Kidney (tissue), 14 donors: ENCODE results near the gene GBX1. TPM values are rescaled to one million over a fixed set of nuclear protein-coding genes. Genes with fewer than 3 reads are reported as not detected.

Experiments
- DNase-seq, 5 donors: peaks; one replicate each; pipeline ENCODE4 v3.0.0-alpha.2; 2013 to 2020
- FAIRE-seq: peaks from 2 replicates; lab custom pipeline; 2012; peaks lifted over from hg19 to GRCh38; lab: Jason Lieb, UNC
- H3K27ac ChIP-seq, 2 donors: one replicate each; pipeline ENCODE4 v1.7.0; 2013; ENCODE audit warnings: low read depth in 2 of 2, low read length in 2 of 2, inconsistent platforms in 1 of 2
- H3K27me3 ChIP-seq: one replicate; pipeline ENCODE4 v1.7.1; 2013; ENCODE audit warnings: low read length, inconsistent platforms; ENCODE audit not compliant: control insufficient read depth, insufficient read depth
- H3K36me3 ChIP-seq, 3 donors: one replicate each; pipeline versions ENCODE4 v1.7.0 to v1.7.1; 2013; ENCODE audit warnings: low read length in 3 of 3, control low read depth in 1 of 3, inconsistent platforms in 1 of 3; ENCODE audit not compliant: insufficient read depth in 3 of 3, control insufficient read depth in 2 of 3
- H3K4me1 ChIP-seq, 3 donors: one replicate each; pipeline versions ENCODE4 v1.7.0 to v1.7.1; 2013; ENCODE audit warnings: low read length in 3 of 3, inconsistent platforms in 1 of 3, low read depth in 1 of 3; ENCODE audit not compliant: control insufficient read depth in 2 of 3, insufficient read depth in 2 of 3
- H3K4me3 ChIP-seq, 3 donors: one replicate each; pipeline versions ENCODE4 v1.7.0 to v1.8.1; 2013; ENCODE audit warnings: low read length in 3 of 3, control low read depth in 1 of 3, inconsistent platforms in 1 of 3
- H3K9ac ChIP-seq, 3 donors: one replicate each; pipeline versions ENCODE4 v1.7.0 to v1.7.1; 2013; ENCODE audit warnings: low read length in 3 of 3, control low read depth in 1 of 3, inconsistent platforms in 1 of 3
- H3K9me3 ChIP-seq, 3 donors: one replicate each; pipeline versions ENCODE4 v1.7.0 to v1.7.1; 2013; ENCODE audit warnings: low read length in 3 of 3, control low read depth in 1 of 3, inconsistent platforms in 1 of 3; ENCODE audit not compliant: control insufficient read depth in 2 of 3, insufficient read depth in 1 of 3
- intact Hi-C: fragments of 100-400 bp; cut with DNase I; formaldehyde crosslinking; loops from one replicate; pipeline ENCODE4 v1.11.1; 2022
- polyA plus RNA-seq: library from polyadenylated mRNA; stranded (reverse); fragments of 350-450 nt; fragmentation: Illumina TruSeq; extraction: RNeasy Lipid Tissue Mini Kit (QIAGEN cat#74804); gene quantifications from one replicate; pipeline ENCODE4 v1.2.3, GENCODE V29; 2014; ENCODE audit warnings: low read depth, low replicate concordance; ENCODE audit not compliant: insufficient read depth
- total RNA-seq: library from RNA; stranded (reverse); fragmentation: NEBNext Ultra II Directional; extraction: Animal tissue kit (Norgen Biotek cat#: 25700); gene quantifications from one replicate; pipeline ENCODE4 v1.2.1, GENCODE V29; 2021
- TF ChIP-seq, protein P1 (sequence below): IDR thresholded peaks from 3 replicates; pipeline ENCODE4 v1.5.1; 2012; ENCODE audit warnings: mild to moderate bottlenecking, moderate library complexity, borderline replicate concordance; ENCODE audit not compliant: insufficient read depth; ENCODE audit errors: extremely low read depth
- donor health status: control.
- donor health status: control.
- donor health status: control.
- donor health status: control.
- donor health status: control.
- donor health status: DM: yes; HTN: yes; CAD: no.
- donor health status: Normal renal cell carcinoma (clear cell type).

GBX1 gene
- total and polyA plus RNA-seq, 2 donors from 2014 or later, result not detected

DNA sequence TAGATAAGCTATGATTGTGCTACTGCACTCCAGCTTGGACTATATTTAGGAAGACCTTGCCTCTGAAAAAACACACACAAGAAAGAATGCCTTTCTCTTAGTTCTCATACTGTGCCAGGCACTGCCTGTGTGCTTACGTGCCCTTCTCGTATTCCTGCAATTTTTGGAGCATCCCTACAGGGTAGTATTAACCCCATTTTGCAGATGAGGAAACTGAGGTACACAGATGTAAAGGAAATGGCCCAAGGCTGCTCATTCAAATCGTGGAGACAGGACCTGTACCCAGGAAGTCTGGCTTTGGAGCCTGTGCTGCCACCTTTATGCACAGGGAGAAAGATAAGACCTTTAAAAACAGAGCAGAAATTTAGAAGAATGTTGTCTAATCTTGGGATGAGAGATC lies 64.5 kb downstream of the GBX1 start:
- H3K4me3 ChIP-seq, result no peak overlapping the region
- TF ChIP-seq, protein P1, sequence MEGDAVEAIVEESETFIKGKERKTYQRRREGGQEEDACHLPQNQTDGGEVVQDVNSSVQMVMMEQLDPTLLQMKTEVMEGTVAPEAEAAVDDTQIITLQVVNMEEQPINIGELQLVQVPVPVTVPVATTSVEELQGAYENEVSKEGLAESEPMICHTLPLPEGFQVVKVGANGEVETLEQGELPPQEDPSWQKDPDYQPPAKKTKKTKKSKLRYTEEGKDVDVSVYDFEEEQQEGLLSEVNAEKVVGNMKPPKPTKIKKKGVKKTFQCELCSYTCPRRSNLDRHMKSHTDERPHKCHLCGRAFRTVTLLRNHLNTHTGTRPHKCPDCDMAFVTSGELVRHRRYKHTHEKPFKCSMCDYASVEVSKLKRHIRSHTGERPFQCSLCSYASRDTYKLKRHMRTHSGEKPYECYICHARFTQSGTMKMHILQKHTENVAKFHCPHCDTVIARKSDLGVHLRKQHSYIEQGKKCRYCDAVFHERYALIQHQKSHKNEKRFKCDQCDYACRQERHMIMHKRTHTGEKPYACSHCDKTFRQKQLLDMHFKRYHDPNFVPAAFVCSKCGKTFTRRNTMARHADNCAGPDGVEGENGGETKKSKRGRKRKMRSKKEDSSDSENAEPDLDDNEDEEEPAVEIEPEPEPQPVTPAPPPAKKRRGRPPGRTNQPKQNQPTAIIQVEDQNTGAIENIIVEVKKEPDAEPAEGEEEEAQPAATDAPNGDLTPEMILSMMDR, result no peak
- H3K4me1 ChIP-seq, result no peaks in the 10 kb centered on the region
- intact Hi-C loops, result no loop called here
- FAIRE-seq (no peak), DNase-seq (no peak)
- H3K9ac ChIP-seq, result no peak overlapping the region
- H3K9me3 ChIP-seq, result no peaks in the 10 kb centered on the region
- H3K27ac ChIP-seq, result no peak overlapping the region
- no peaks in the 10 kb centered on the region for H3K36me3 ChIP-seq
- no peaks in the 10 kb centered on the region for H3K27me3 ChIP-seq

DNA sequence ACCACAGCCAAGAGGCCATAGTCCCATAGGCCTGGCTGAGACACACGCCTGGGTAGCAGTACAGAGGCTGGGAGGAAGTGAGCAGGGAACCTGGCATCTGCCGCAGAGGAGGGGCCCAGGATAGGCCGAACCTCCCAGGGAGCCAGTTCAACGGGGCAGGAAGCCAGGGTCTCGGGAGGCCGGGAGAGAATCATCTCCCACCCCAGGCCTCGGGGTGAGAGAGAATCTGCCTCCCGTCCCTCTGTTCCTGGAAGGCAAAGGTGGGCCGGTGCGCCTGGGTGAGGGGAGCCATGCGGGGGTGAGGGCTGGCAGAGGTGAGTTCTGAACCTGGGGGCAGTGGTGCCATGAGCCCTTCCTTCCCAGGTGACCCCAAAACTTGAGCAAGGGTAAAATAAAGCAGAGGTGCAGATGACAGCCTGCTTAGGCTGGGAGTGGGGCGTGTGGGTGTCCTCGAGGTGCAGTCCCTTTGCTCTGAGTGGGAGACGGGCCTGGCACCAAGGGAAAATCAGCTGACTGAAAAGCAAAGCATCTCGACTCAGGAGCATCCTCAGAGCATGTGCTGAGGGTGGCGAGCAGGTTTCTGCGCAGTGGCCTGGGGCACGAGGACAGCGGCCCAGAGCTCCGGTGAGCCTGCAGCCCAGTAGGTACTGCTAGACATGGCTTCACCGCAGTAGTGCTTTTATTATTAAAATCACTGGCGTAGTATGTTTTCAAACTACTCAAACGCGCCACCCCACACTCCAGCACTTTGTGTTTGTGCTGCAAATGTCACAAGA lies 65.7 kb downstream of the GBX1 start:
- Histone ChIP-seq H3K4me1 (no peaks in the 10 kb centered on the region), H3K36me3 (no peaks in the 10 kb centered on the region), H3K9me3 (no peaks in the 10 kb centered on the region), H3K4me3 (no peak overlapping the region), H3K9ac (no peak overlapping the region), H3K27me3 (no peaks in the 10 kb centered on the region), H3K27ac (no peak overlapping the region)
- FAIRE-seq (no peak), DNase-seq (peak in 1 of 5 donors; percentile 59)
- intact Hi-C loops, result no loop called here
- TF ChIP-seq, protein P1, result no peak

DNA sequence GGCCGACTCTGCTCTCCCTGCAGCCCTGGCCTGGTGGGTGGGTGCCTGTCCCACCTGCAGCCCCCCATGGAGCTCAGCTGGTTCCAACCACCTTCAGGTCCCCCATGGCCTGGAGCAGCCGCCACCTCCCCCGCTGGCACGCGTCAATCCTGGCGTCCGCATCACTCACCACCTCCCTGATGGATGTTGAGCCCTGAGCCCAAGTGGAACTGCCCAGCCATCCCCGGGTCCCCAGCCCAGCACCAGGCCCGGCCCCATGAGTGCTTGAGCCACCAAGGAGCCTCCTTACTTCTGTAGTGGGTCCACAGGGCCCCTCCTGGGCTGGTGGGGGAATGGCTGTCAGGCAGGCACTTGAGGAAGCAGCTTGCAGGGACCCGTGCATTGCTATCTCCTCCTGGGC lies 66.6 kb downstream of the GBX1 start:
- no peaks in the 10 kb centered on the region for H3K27me3 ChIP-seq
- DNase-seq (peak in 1 of 5 donors; percentile 67), FAIRE-seq (no peak)
- no peaks in the 10 kb centered on the region for H3K36me3 ChIP-seq
- no peaks in the 10 kb centered on the region for H3K4me1 ChIP-seq
- no peak overlapping the region for H3K4me3 ChIP-seq
- H3K9me3 ChIP-seq, result no peaks in the 10 kb centered on the region
- no peak overlapping the region for H3K27ac ChIP-seq
- TF ChIP-seq, protein P1, result no peak
- no peak overlapping the region for H3K9ac ChIP-seq
- intact Hi-C loops, result no loop called here
